Osteoblast (primary cell): ENCODE measurements around the gene LRRN4. TPM values are rescaled to one million over a fixed set of nuclear protein-coding genes. Genes with fewer than 3 reads are reported as not detected.

ENCODE experiments used
- DNase-seq: peaks from one replicate; pipeline ENCODE4 v3.0.0; 2011; ENCODE audit warnings: low spot score, mixed read lengths; ENCODE audit not compliant: insufficient read length; ENCODE audit errors: missing footprints
- H2AFZ ChIP-seq: 2 replicates; pipeline ENCODE4 v1.6.0; 2011; ENCODE audit warnings: mild to moderate bottlenecking, low read length
- H3K27ac ChIP-seq: 2 replicates; pipeline ENCODE4 v1.5.1; 2011; ENCODE audit warnings: mild to moderate bottlenecking, low read depth, low read length, moderate library complexity
- H3K27me3 ChIP-seq: 2 replicates; pipeline ENCODE4 v1.6.0; 2012; ENCODE audit warnings: mild to moderate bottlenecking, control low read depth, inconsistent platforms, low read length, moderate library complexity; ENCODE audit not compliant: insufficient read depth
- H3K36me3 ChIP-seq: 2 replicates; pipeline ENCODE4 v1.5.1; 2011; ENCODE audit warnings: mild to moderate bottlenecking, low read length, control low read depth, moderate library complexity; ENCODE audit not compliant: insufficient read depth
- H3K4me1 ChIP-seq: 2 replicates; pipeline ENCODE4 v1.5.1; 2011; ENCODE audit warnings: mild to moderate bottlenecking, low read length, control low read depth, moderate library complexity; ENCODE audit not compliant: insufficient read depth
- H3K4me2 ChIP-seq: 2 replicates; pipeline ENCODE4 v1.6.0; 2011; ENCODE audit warnings: mild to moderate bottlenecking, low read length; ENCODE audit not compliant: insufficient read depth
- H3K4me3 ChIP-seq: fragments of 200-600 bp; sonication (generic); 3 replicates; pipeline ENCODE4 v1.5.1; 2012; ENCODE audit warnings: mild to moderate bottlenecking, low read length, inconsistent platforms; ENCODE audit not compliant: insufficient read depth
- H3K79me2 ChIP-seq: 2 replicates; pipeline ENCODE4 v1.6.0; 2012; ENCODE audit warnings: mild to moderate bottlenecking, low read length, control low read depth, inconsistent platforms; ENCODE audit not compliant: insufficient read depth
- H3K9me3 ChIP-seq: 2 replicates; pipeline ENCODE4 v1.5.1; 2011; ENCODE audit warnings: low read depth, low read length, control low read depth
- H4K20me1 ChIP-seq: 2 replicates; pipeline ENCODE4 v1.6.0; 2012; ENCODE audit warnings: mild to moderate bottlenecking, low read length, control low read depth; ENCODE audit not compliant: insufficient read depth
- CTCF ChIP-seq: IDR thresholded peaks from 2 replicates; pipeline ENCODE4 v1.5.1; 2011; ENCODE audit warnings: mild to moderate bottlenecking, low read depth, low read length, moderate library complexity; ENCODE audit errors: extremely low read depth
- total RNA-seq: library from RNA; depleted of rRNA; stranded (reverse); fragments of >200 nt; gene quantifications from 2 replicates; pipeline ENCODE4 v1.2.3, GENCODE V29; 2012

LRRN4 gene
- total RNA-seq, 1 donor: not detected

GRCh38 chr20:6053064-6053775, 640 bp downstream of the LRRN4 start:
- H3K79me2 ChIP-seq: no peaks in the 10 kb centered on the region
- TF ChIP-seq CTCF: no peak
- H3K4me1 ChIP-seq: peaks cover 8% of the 10 kb centered on the region
- H3K27me3 ChIP-seq: peaks cover 22% of the 10 kb centered on the region
- H3K4me2 ChIP-seq: peak overlapping the region; percentile 74
- DNase-seq: peak; percentile 58
- no peak overlapping the region for H3K27ac ChIP-seq
- no peaks in the 10 kb centered on the region for H3K36me3 ChIP-seq
- H3K4me3 ChIP-seq: no peak overlapping the region
- H2AFZ ChIP-seq: no peak overlapping the region
- H3K9me3 ChIP-seq: no peaks in the 10 kb centered on the region
- no peaks in the 10 kb centered on the region for H4K20me1 ChIP-seq

GRCh38 chr20:6051505-6051904, 2.4 kb downstream of the LRRN4 start:
- H4K20me1 ChIP-seq: no peaks in the 10 kb centered on the region
- peak; percentile 94 for DNase-seq
- peak overlapping the region; percentile 66 for H3K4me3 ChIP-seq
- peak overlapping the region; percentile 66 for H2AFZ ChIP-seq
- no peak overlapping the region for H3K27ac ChIP-seq
- H3K79me2 ChIP-seq: no peaks in the 10 kb centered on the region
- no peaks in the 10 kb centered on the region for H3K36me3 ChIP-seq
- peaks cover 8% of the 10 kb centered on the region for H3K4me1 ChIP-seq
- peak overlapping the region; percentile 74 for H3K4me2 ChIP-seq
- no peaks in the 10 kb centered on the region for H3K9me3 ChIP-seq
- no peak for TF ChIP-seq CTCF
- peaks cover 19% of the 10 kb centered on the region for H3K27me3 ChIP-seq

DNA sequence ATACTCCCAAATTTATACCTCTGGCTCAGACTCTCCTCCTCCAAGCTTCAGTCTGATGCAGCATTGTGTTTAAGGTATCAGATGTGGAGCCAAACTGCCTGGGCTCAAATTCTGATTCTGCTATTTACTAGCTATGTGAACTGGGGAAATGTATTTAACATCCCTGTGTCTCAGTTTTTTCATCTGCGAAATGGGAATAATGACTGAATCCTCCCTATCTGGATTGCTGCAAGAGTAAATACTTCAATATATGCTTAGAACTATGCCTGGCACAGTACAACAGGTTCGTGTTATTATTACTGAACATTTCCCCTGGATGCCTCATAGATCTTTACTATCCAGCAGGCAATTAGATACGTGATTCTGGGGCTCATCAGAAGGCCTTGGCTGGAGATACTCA, 5.5 kb downstream of the LRRN4 start:
- DNase-seq: no peak
- no peak for TF ChIP-seq CTCF
- H3K36me3 ChIP-seq: no peaks in the 10 kb centered on the region
- H3K9me3 ChIP-seq: no peaks in the 10 kb centered on the region
- peaks cover 8% of the 10 kb centered on the region for H3K4me1 ChIP-seq
- no peaks in the 10 kb centered on the region for H3K79me2 ChIP-seq
- no peak overlapping the region for H3K27ac ChIP-seq
- no peak overlapping the region for H3K4me2 ChIP-seq
- no peaks in the 10 kb centered on the region for H4K20me1 ChIP-seq
- no peak overlapping the region for H2AFZ ChIP-seq
- H3K27me3 ChIP-seq: peaks cover 14% of the 10 kb centered on the region
- H3K4me3 ChIP-seq: no peak overlapping the region

GRCh38 chr20:6046432-6046831, 7.4 kb downstream of the LRRN4 start:
- no peak for TF ChIP-seq CTCF
- no peaks in the 10 kb centered on the region for H3K9me3 ChIP-seq
- no peak overlapping the region for H3K4me2 ChIP-seq
- no peaks in the 10 kb centered on the region for H3K36me3 ChIP-seq
- H4K20me1 ChIP-seq: no peaks in the 10 kb centered on the region
- H3K4me1 ChIP-seq: peaks cover 4% of the 10 kb centered on the region
- DNase-seq: no peak
- H2AFZ ChIP-seq: no peak overlapping the region
- H3K27ac ChIP-seq: no peak overlapping the region
- H3K27me3 ChIP-seq: peaks cover 5% of the 10 kb centered on the region
- H3K4me3 ChIP-seq: no peak overlapping the region
- H3K79me2 ChIP-seq: no peaks in the 10 kb centered on the region
